ENCODE data around the gene ESPL1. TPM values are rescaled to one million over a fixed set of nuclear protein-coding genes. Genes with fewer than 3 reads are reported as not detected.
A peak's percentile ranks its signal among the peaks of the same experiment; 100 is the strongest.

Gene ESPL1
- 100 to 1,000 TPM; 107 to 125 TPM for total RNA-seq

GRCh38 chr12:53267999-53268629, at the start of gene ESPL1:
Gene ESPL1, plus strand, starts transcription at chr12:53268299. Its CDS starts 468 bp downstream, at chr12:53268767.
- Mint-ChIP-seq H3K27ac (peak within 1 kb of the TSS; percentile 97), H3K9me3 (no peaks in the 10 kb centered on the region), H3K36me3 (ENCODE audit: low read depth) (peaks cover 40% of the 10 kb centered on the region), H3K27me3 (no peaks in the 10 kb centered on the region), H3K4me1 (peaks cover 53% of the 10 kb centered on the region), H3K4me3 (peak within 1 kb of the TSS; percentile 99)
- CTCF ChIA-PET, result interaction anchor here (0.6 to 8.0 kb wide), 27 partner anchors 9 to 241 kb away, joined by 3 to 117 read pairs (median 4); partner anchors contain the start of genes AAAS, CSAD and MYG1
- DNase-seq, result peak; percentile 85
- POLR2A ChIA-PET, result interaction anchor here (0.6 to 1.5 kb wide), 4 partner anchors 9 to 59 kb away, joined by 3 to 5 read pairs (median 3); no protein-coding TSS in a partner anchor

GRCh38 chr12:53218551-53219291, 49.4 kb upstream of the ESPL1 start:
- Mint-ChIP-seq H3K36me3 (ENCODE audit: low read depth) (peaks cover 49% of the 10 kb centered on the region), H3K4me3 (peak overlapping the region; percentile 98), H3K9me3 (no peaks in the 10 kb centered on the region), H3K27me3 (no peaks in the 10 kb centered on the region), H3K27ac (peak overlapping the region; percentile 92), H3K4me1 (peaks cover 74% of the 10 kb centered on the region)
- DNase-seq, result no peak
- CTCF ChIA-PET, result interaction anchor here (0.6 to 12.6 kb wide), 8 partner anchors 9 to 212 kb away, joined by 3 to 117 read pairs (median 4); partner anchors contain the start of genes ESPL1 and ITGB7
- POLR2A ChIA-PET, result no interaction called here

GRCh38 chr12:53219292-53219955, 48.7 kb upstream of the ESPL1 start:
- Mint-ChIP-seq H3K9me3 (no peaks in the 10 kb centered on the region), H3K27ac (peak overlapping the region; percentile 92), H3K36me3 (ENCODE audit: low read depth) (peaks cover 43% of the 10 kb centered on the region), H3K4me3 (peak overlapping the region; percentile 98), H3K4me1 (peaks cover 74% of the 10 kb centered on the region), H3K27me3 (no peaks in the 10 kb centered on the region)
- ChIA-PET CTCF (interaction anchor here (0.5 to 12.6 kb wide), 15 partner anchors 8 to 380 kb away, joined by 3 to 117 read pairs (median 4); partner anchors contain the start of genes AAAS, ESPL1 and ITGB7), POLR2A (interaction anchor here (0.8 to 1.0 kb wide), 4 partner anchors 11 to 102 kb away, joined by 3 to 5 read pairs (median 4); partner anchors contain the start of genes AAAS and ESPL1)
- DNase-seq, result peak; percentile 65

- ChIA-PET POLR2A (interaction anchor here (0.8 to 1.0 kb wide), 4 partner anchors 11 to 101 kb away, joined by 3 to 5 read pairs (median 4); partner anchors contain the start of genes AAAS and ESPL1), CTCF (interaction anchor here (0.5 to 12.6 kb wide), 17 partner anchors 8 to 379 kb away, joined by 3 to 117 read pairs (median 3); partner anchors contain the start of genes AAAS and ESPL1)
- H3K27ac Mint-ChIP-seq, result peak overlapping the region; percentile 92
- H3K4me1 Mint-ChIP-seq, result peaks cover 74% of the 10 kb centered on the region
- H3K4me3 Mint-ChIP-seq, result peak overlapping the region; percentile 98
- DNase-seq, result peak; percentile 89
- H3K9me3 Mint-ChIP-seq, result no peaks in the 10 kb centered on the region
- H3K36me3 Mint-ChIP-seq (ENCODE audit: low read depth), result peaks cover 39% of the 10 kb centered on the region
- H3K27me3 Mint-ChIP-seq, result no peaks in the 10 kb centered on the region
Measured at GRCh38 chr12:53219956-53220693, 48.0 kb upstream of the ESPL1 start.

- H3K27ac Mint-ChIP-seq, result peak overlapping the region; percentile 92
- H3K27me3 Mint-ChIP-seq, result no peaks in the 10 kb centered on the region
- CTCF ChIA-PET, result interaction anchor here (0.7 to 12.6 kb wide), 10 partner anchors 9 to 124 kb away, joined by 3 to 117 read pairs (median 3); partner anchors contain the start of genes AAAS, ESPL1 and SOAT2
- H3K4me1 Mint-ChIP-seq, result peaks cover 74% of the 10 kb centered on the region
- no peaks in the 10 kb centered on the region for H3K9me3 Mint-ChIP-seq
- H3K4me3 Mint-ChIP-seq, result peak overlapping the region; percentile 98
- peak; percentile 85 for DNase-seq
- POLR2A ChIA-PET, result interaction anchor here (0.9 to 1.0 kb wide), 2 partner anchors 47 to 101 kb away, joined by 3 to 5 read pairs; partner anchors contain the start of genes AAAS and ESPL1
- peaks cover 39% of the 10 kb centered on the region for H3K36me3 Mint-ChIP-seq (ENCODE audit: low read depth)
Measured at GRCh38 chr12:53220694-53221202, 47.4 kb upstream of the ESPL1 start.

GRCh38 chr12:53221203-53222080, 46.7 kb upstream of the ESPL1 start:
- POLR2A ChIA-PET, result no interaction called here
- H3K4me1 Mint-ChIP-seq, result peaks cover 71% of the 10 kb centered on the region

GRCh38 chr12:53222170-53222721, 45.9 kb upstream of the ESPL1 start:
- peak overlapping the region; percentile 91 for H3K27ac Mint-ChIP-seq
- H3K9me3 Mint-ChIP-seq, result no peaks in the 10 kb centered on the region
- ChIA-PET CTCF (interaction anchor here (0.9 to 12.6 kb wide), 3 partner anchors 9 to 46 kb away, joined by 3 to 117 read pairs (median 4); partner anchors contain the start of gene ESPL1), POLR2A (no interaction called here)
- no peaks in the 10 kb centered on the region for H3K27me3 Mint-ChIP-seq
- no peak for DNase-seq
- H3K36me3 Mint-ChIP-seq (ENCODE audit: low read depth), result peaks cover 32% of the 10 kb centered on the region
- H3K4me1 Mint-ChIP-seq, result peaks cover 70% of the 10 kb centered on the region
- peak overlapping the region; percentile 74 for H3K4me3 Mint-ChIP-seq

More at GRCh38 chr12:53221203-53222080, 46.7 kb upstream of the ESPL1 start:
- Mint-ChIP-seq H3K27me3 (no peaks in the 10 kb centered on the region), H3K36me3 (ENCODE audit: low read depth) (peaks cover 35% of the 10 kb centered on the region), H3K4me3 (peak overlapping the region; percentile 98), H3K9me3 (no peaks in the 10 kb centered on the region), H3K27ac (peak overlapping the region; percentile 92)
- CTCF ChIA-PET, result interaction anchor here (0.7 to 12.6 kb wide), 4 partner anchors 8 to 118 kb away, joined by 3 to 117 read pairs (median 3); partner anchors contain the start of genes ESPL1 and SOAT2
- DNase-seq, result peak; percentile 55

GRCh38 chr12:53222806-53223261, 45.3 kb upstream of the ESPL1 start:
- DNase-seq, result no peak
- Mint-ChIP-seq H3K27ac (peak overlapping the region; percentile 91), H3K36me3 (ENCODE audit: low read depth) (peaks cover 28% of the 10 kb centered on the region), H3K4me1 (peaks cover 64% of the 10 kb centered on the region), H3K4me3 (peak overlapping the region; percentile 74), H3K27me3 (no peaks in the 10 kb centered on the region), H3K9me3 (no peaks in the 10 kb centered on the region)
- POLR2A ChIA-PET, result no interaction called here
- CTCF ChIA-PET, result interaction anchor here (0.9 to 12.6 kb wide), 4 partner anchors 9 to 45 kb away, joined by 3 to 117 read pairs (median 4); partner anchors contain the start of gene ESPL1

GRCh38 chr12:53223389-53224060, 44.6 kb upstream of the ESPL1 start:
- POLR2A ChIA-PET, result no interaction called here
- CTCF ChIA-PET, result interaction anchor here (0.6 to 12.6 kb wide), 5 partner anchors 10 to 179 kb away, joined by 3 to 117 read pairs (median 4); partner anchors contain the start of gene ESPL1

More at GRCh38 chr12:53223389-53224060, 44.6 kb upstream of the ESPL1 start:
- Mint-ChIP-seq H3K36me3 (ENCODE audit: low read depth) (peaks cover 26% of the 10 kb centered on the region), H3K27me3 (no peaks in the 10 kb centered on the region), H3K4me1 (peaks cover 59% of the 10 kb centered on the region), H3K27ac (peak overlapping the region; percentile 91), H3K4me3 (peak overlapping the region; percentile 74), H3K9me3 (no peaks in the 10 kb centered on the region)
- peak; percentile 53 for DNase-seq
